T-helper 22 cell (primary cell): Measurements from ENCODE around the gene GPR135.
"Not testable (repeated sequence)": the region's sequence is repeated elsewhere in the genome, so short reads cannot be mapped to it uniquely, and the experiment has no call there.

Source experiments
- DNase-seq: peaks from one replicate; pipeline ENCODE4 v3.0.0-alpha.2; 2020; ENCODE audit warnings: low read depth

Gene GPR135

GRCh38 chr14:59475709-59476108 is 10.5 kb upstream of the GPR135 start:
- DNase-seq = no peak

- no peak for DNase-seq
These were observed 9.0 kb upstream of the GPR135 start for GRCh38 chr14:59474172-59474571.

- peak; percentile 41 for DNase-seq
These were observed 479 bp downstream of the GPR135 start for GRCh38 chr14:59464486-59465315.

- DNase-seq = no peak
These were observed 1.2 kb downstream of the GPR135 start for GRCh38 chr14:59463787-59464485.

GRCh38 chr14:59461891-59462290 is 3.3 kb downstream of the GPR135 start:
- DNase-seq = no peak

- no peak for DNase-seq
These were observed 4.8 kb downstream of the GPR135 start for GRCh38 chr14:59460378-59460777.

GRCh38 chr14:59458486-59458885 is 6.7 kb downstream of the GPR135 start:
- DNase-seq = no peak

GRCh38 chr14:59455411-59455810 is 9.8 kb downstream of the GPR135 start:
- no peak for DNase-seq

- no peak for DNase-seq
These were observed 11.0 kb downstream of the GPR135 start for GRCh38 chr14:59454139-59454538.

- DNase-seq = no peak
These were observed 13.3 kb downstream of the GPR135 start for GRCh38 chr14:59451849-59452248.

- DNase-seq = no peak
These were observed 14.5 kb downstream of the GPR135 start for GRCh38 chr14:59450716-59451115.

- DNase-seq = not testable (repeated sequence)
These were observed 16.5 kb downstream of the GPR135 start for GRCh38 chr14:59448673-59449072.

GRCh38 chr14:59439256-59439965 is 25.8 kb downstream of the GPR135 start:
- DNase-seq = no peak

- DNase-seq = no peak
These were observed 27.0 kb downstream of the GPR135 start for GRCh38 chr14:59438195-59438647.

- no peak for DNase-seq
These were observed 29.2 kb downstream of the GPR135 start for GRCh38 chr14:59435987-59436386.

GRCh38 chr14:59435101-59435500 is 30.1 kb downstream of the GPR135 start:
- DNase-seq = no peak

GRCh38 chr14:59429790-59430189 is 35.4 kb downstream of the GPR135 start:
- no peak for DNase-seq

- no peak for DNase-seq
These were observed 36.6 kb downstream of the GPR135 start for GRCh38 chr14:59428581-59429012.

- no peak for DNase-seq
These were observed 37.3 kb downstream of the GPR135 start for GRCh38 chr14:59427653-59428580.

GRCh38 chr14:59425322-59425935 is 39.8 kb downstream of the GPR135 start:
- no peak for DNase-seq
